Endothelial cell of hepatic sinusoid (primary cell): ENCODE data around the gene ABI3BP.

ENCODE experiments used
- in situ Hi-C: cut with HindIII; loops from 2 replicates; pipeline ENCODE4 v1.10.0; 2017; ENCODE audit warnings: low sequenced_read_pairs

The ABI3BP gene

GRCh38 chr3:100891827-100892226 lies 101.4 kb downstream of the ABI3BP start:
- in situ Hi-C loops = loop anchor here (5.0 kb wide), 1 partner anchor 300 kb away; no protein-coding TSS in a partner anchor

- in situ Hi-C loops = loop anchor here (5.0 kb wide), 1 partner anchor 301 kb away; no protein-coding TSS in a partner anchor
Observed at GRCh38 chr3:100891033-100891432, 102.2 kb downstream of the ABI3BP start.

DNA sequence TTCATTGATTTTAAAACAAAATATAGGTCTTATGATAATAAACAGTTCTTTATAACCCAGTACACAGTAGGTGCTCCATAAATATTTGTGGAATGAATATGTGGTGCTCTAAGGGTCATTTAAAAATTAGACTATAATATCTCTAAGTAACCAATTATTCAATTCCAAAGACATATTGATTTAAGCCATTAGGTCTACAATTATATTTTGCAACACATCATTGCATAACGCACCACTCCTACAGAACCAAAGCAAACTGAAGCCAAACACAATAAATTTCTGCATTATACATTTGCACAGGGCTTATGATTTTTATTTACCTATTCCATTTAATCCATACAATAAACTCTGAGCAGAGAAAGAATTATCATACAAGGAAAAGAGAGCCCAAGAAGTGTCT lies 104.3 kb downstream of the ABI3BP start:
- in situ Hi-C loops = no loop called here

GRCh38 chr3:100882571-100882984 lies 110.6 kb downstream of the ABI3BP start:
- in situ Hi-C loops = no loop called here

DNA sequence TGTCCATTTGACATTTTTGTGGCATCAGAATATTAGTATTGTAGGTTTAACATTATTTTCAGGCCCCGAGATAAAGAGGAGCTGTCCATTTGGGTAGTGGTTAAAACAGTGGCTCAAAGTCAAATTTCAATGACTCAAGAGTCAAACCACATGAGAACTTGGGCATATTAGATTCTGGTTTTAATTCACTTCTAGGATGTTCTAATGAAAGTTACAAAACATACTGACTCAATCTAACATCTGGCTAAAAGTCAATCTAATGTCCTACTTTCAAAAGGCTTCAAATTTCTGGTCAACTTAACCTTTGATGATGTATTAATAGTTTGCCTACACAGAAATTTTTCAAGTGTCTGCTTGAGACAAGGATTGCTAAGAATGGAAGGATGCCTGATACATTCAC lies 112.4 kb downstream of the ABI3BP start:
- in situ Hi-C loops = no loop called here

- in situ Hi-C loops = no loop called here
Observed at GRCh38 chr3:100880072-100880471, 113.1 kb downstream of the ABI3BP start.

DNA sequence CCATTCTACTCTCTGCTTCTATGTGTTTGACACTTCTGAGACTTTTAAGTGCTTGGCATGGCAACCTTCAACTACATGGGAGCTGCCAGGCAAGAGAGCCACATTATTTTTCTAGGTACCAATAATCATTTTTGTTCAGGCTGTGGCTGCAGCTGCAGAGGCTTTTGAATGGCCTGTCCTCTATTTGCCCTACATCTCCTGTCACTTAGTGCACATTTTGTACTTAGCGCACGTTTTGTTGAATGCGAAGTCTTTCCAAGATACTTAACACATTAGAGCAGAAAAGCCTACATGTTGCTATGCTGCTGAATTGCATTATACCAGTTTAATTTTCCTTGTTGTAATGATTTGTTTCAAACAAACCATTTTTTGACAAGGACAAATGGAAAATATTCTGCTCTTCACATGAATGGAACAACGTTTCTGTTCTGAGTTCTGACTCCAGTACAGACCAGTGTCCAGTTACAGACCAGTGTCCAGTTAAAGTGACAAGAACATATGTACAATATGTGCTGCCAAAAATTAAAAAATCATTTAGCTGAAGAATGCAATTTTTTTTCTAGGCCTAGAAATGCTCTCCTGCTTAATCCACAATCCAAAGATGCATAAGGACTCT lies 113.9 kb downstream of the ABI3BP start:
- in situ Hi-C loops = no loop called here

DNA sequence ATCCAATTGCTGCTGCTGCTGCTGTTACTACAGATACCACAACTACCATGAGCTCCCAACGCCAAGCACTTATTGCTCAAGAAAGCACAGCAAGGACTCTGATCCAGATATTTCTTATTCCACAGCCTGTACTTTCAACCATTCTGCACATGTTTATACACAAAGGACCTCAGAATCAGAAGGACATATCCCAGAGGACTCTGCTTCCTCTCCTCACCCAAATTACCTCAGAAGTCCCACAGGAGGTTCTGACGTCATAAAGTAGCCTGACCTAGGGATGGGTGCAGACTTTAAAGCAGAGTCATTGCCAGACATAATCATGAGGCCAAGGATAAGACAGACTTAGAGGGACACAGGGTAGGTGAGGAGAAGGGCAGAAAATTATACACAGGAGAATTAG lies 115.9 kb downstream of the ABI3BP start:
- in situ Hi-C loops = no loop called here

DNA sequence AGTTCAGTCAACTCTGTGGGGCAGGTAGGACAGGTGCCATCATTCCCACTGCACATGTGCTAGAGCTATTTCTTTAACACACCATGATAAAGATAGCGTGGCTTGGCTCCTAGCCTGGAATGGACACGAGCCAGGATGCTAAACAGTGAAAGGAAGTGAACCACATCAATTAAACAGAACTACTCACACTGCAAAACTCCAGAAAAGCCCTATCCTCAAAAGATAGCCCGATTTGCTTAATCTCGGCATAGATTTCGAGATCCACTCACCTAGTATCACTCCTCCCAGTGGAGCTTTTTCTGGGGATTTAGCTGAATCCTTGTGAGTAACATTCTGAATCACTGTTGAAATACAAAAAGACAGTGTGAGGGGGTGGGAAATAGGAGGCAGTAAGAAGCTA lies 118.0 kb downstream of the ABI3BP start:
- in situ Hi-C loops = no loop called here

GRCh38 chr3:100873611-100874010 lies 119.6 kb downstream of the ABI3BP start:
- in situ Hi-C loops = no loop called here

DNA sequence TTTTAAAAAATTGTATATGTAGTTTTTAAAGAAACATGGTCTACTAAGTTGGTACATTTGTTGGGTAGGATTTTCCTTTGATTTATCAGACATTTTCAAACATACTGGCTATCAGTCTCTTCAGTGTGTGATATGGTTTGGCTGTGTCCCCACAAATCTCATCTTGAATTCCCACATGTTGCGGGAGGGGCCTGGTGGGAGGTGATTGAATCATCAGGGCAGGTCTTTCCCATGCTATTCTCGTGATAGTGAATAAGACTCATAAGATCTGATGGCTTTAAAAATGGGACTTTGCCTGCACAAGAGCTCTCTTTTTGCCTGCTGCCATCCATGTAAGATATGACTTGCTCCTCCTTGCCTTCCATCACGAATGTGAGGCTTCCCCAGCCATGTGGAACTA lies 121.9 kb downstream of the ABI3BP start:
- in situ Hi-C loops = no loop called here

DNA sequence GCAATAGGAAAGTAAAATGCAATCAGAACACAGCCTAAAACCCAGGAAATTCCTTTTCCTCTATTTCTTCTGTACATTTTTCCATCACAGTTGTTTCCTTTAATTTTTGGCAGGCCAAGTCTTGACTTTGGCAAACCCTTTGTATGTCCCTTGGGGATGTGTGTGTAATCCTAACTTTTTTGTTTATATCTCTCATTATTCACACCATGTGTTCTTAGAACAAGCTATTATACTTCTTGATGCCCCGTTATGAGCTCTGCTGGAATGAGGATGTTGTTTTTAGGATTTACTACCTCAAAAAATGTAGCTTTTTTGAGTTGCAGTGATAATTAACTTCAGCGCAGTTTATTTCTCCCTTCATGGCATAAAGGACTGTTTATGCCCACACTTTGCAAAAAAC lies 123.4 kb downstream of the ABI3BP start:
- in situ Hi-C loops = no loop called here

- in situ Hi-C loops = no loop called here
Observed at GRCh38 chr3:100868894-100869293, 124.3 kb downstream of the ABI3BP start.

- in situ Hi-C loops = no loop called here
Observed at GRCh38 chr3:100868096-100868495, 125.1 kb downstream of the ABI3BP start.

- in situ Hi-C loops = no loop called here
Observed at GRCh38 chr3:100865442-100865841, 127.8 kb downstream of the ABI3BP start.

GRCh38 chr3:100864471-100865250 lies 128.6 kb downstream of the ABI3BP start:
- in situ Hi-C loops = no loop called here

DNA sequence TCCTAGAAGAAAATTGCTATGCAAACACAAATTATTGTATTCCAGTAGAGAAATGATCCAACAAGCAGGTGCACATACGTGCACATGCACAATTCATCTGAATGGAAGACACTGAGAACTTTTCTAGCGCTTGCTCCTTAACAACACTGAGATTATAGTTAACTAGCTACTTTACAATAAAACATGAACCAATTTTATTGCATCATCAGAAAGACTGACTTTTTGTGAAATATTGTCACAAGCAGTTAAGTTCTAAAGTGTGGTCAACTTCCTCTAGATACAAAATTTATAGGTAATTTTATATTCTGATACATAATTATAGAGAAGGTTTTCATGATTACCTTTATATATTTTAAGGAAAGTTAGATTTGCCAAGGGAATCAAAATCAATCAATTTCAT lies 135.4 kb downstream of the ABI3BP start:
- in situ Hi-C loops = no loop called here

GRCh38 chr3:100856821-100857220 lies 136.4 kb downstream of the ABI3BP start:
- in situ Hi-C loops = no loop called here

DNA sequence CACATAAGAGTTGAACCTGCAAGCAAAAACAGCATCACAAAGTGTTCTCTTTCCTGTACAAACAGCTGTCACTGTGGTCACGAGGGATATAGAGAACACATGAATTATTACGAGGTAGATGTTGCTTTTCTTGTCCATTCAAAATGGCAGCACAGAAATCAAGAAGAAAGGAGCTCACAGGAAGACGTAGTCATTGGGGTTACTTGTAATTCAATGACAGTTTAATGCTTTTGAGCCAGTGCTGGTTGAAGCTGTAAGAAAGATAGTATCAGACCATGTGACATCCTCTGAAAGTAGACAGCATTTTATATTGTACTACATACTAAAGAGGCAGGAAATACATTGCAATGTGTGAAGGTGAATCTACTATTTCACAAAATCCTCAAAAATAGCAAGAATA lies 140.4 kb downstream of the ABI3BP start:
- in situ Hi-C loops = no loop called here

GRCh38 chr3:100850701-100851100 lies 142.5 kb downstream of the ABI3BP start:
- in situ Hi-C loops = no loop called here

DNA sequence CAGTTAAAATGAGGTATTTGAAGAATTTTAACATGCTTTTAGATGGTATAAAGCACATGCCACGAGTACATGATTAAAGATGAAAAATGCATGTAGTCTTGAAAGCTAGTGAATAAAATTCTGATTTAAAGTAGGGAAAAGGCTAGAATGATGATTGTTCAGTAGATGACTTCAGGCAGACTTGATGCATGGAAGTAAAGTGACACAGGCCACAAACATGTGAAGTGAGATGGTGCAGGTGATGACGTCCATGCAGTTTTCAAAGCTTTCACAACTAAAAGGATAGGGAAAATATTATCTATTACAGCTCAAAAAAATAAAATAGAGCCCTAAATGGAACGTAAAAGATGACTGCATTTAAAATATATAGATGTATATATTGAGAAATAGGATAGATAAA lies 143.1 kb downstream of the ABI3BP start:
- in situ Hi-C loops = no loop called here
